Pancreas (tissue), 10 donors: Measurements from ENCODE around the gene GRIK1. TPM values are rescaled to one million over a fixed set of nuclear protein-coding genes. Genes with fewer than 3 reads are reported as not detected.
"Not testable (repeated sequence)": the region's sequence is repeated elsewhere in the genome, so short reads cannot be mapped to it uniquely, and the experiment has no call there.

Experiments
- ATAC-seq, 4 donors: fragments of 200-7000 bp; cut with Tn5 transposase; one replicate each; pipeline versions ENCODE4 v1.8.0 to v1.9.1; 2020; ENCODE audit warnings: mild to moderate bottlenecking in 4 of 4, moderate library complexity in 4 of 4
- DNase-seq, 6 donors: peaks; one replicate each; pipeline ENCODE4 v3.0.0-alpha.2; 2020
- FAIRE-seq: peaks from 2 replicates; lab custom pipeline; 2012; peaks lifted over from hg19 to GRCh38; lab: Jason Lieb, UNC
- H3K27ac ChIP-seq, 4 donors: fragments of 200-600 bp; sonication (generic); 1 replicate in 3 of 4; 2 replicates in 1 of 4; pipeline versions ENCODE4 v1.5.0 to v1.8.0; 2020
- H3K27me3 ChIP-seq, 4 donors: fragments of 200-600 bp; one replicate each; pipeline ENCODE4 v1.8.0; 2021
- H3K36me3 ChIP-seq, 3 donors: fragments of 200-600 bp; sonication (generic) in 1 of 3; one replicate each; pipeline versions ENCODE4 v1.5.0 to v1.8.0; 2020 to 2021
- H3K4me1 ChIP-seq, 3 donors: fragments of 200-600 bp; one replicate each; pipeline ENCODE4 v1.8.0; 2021
- H3K4me3 ChIP-seq, 4 donors: fragments of 200-600 bp; sonication (generic) in 2 of 4; one replicate each; pipeline versions ENCODE4 v1.5.0 to v1.8.0; 2020 to 2021
- H3K9me3 ChIP-seq, 4 donors: fragments of 200-600 bp; one replicate each; pipeline ENCODE4 v1.8.0; 2021
- WGBS, 2 donors: extraction: QIAGEN DNeasy Blood & Tissue Kit; methylation state at CpG; one replicate each; pipeline ENCODE4 v1.1.7; 2013; 5-methylcytosine and 5-hydroxymethylcytosine counted together
- intact Hi-C, 3 donors: fragments of 100-400 bp; cut with DNase I; formaldehyde crosslinking; loops; one replicate each; pipeline versions ENCODE4 v1.11.1 to v1.14.2; 2022
- polyA plus RNA-seq, 2 donors: library from polyadenylated mRNA; stranded (reverse); fragments of 200-250 nt; gene quantifications; one replicate each; pipeline ENCODE4 v1.2.3, GENCODE V29; 2013
- total RNA-seq, 6 donors: library from RNA; stranded (reverse); fragmentation: NEBNext Ultra II Directional in 4 of 6; extraction: Animal tissue kit (Norgen Biotek cat#: 25700) in 4 of 6; gene quantifications; one replicate each; pipeline versions ENCODE4 v1.2.1 to v1.2.4, GENCODE V29; 2021 to 2023
- TF ChIP-seq, protein P1 (sequence below), 4 donors: fragments of 200-600 bp; sonication (generic) in 3 of 4; IDR thresholded peaks; one replicate each; pipeline versions ENCODE4 v1.5.0 to v1.8.0; 2021; ENCODE audit warnings: antibody characterized with exemption in 4 of 4
- donor health status: healthy with polysubstance abuse.
- donor health status: DM: no; HTN: no; CAD: no; lungs with moderate emphysema.
- donor health status: DM: no; HTN: no; CAD: no.
- donor health status: control.
- donor health status: control.
- donor health status: Bipolar disorder and iron deficiency.
- donor health status: DM: yes; HTN: yes; CAD: no.
- donor health status: DM: no; HTN: no; CAD: no.
- donor health status: DM: no; HTN: no; CAD: no.
- donor health status: DM: yes; HTN: yes; CAD: no.

Gene GRIK1
- total and polyA plus RNA-seq, 8 donors, result 0.02 to 0.09 (median 0.08) TPM; not detected in 5

DNA sequence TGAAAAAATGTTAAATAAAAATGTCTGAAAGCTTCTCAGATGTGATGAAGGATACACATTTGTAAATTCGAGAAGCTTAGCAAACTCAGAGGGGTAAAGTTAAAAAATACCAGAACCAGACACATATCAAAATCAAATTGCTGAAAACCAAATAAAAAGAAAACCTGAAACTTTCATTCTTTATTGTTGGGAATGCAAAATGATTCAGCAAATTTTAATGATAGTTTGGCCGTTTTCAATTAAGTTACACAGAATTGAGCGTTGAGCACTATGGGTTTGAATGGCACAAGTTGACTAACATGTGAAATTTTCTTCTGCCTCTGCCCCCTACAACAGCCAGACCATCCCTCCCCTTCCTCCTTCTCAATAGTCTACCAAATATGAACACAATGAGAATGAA, 33.5 kb upstream of the GRIK1 start:
- TF ChIP-seq, protein P1, sequence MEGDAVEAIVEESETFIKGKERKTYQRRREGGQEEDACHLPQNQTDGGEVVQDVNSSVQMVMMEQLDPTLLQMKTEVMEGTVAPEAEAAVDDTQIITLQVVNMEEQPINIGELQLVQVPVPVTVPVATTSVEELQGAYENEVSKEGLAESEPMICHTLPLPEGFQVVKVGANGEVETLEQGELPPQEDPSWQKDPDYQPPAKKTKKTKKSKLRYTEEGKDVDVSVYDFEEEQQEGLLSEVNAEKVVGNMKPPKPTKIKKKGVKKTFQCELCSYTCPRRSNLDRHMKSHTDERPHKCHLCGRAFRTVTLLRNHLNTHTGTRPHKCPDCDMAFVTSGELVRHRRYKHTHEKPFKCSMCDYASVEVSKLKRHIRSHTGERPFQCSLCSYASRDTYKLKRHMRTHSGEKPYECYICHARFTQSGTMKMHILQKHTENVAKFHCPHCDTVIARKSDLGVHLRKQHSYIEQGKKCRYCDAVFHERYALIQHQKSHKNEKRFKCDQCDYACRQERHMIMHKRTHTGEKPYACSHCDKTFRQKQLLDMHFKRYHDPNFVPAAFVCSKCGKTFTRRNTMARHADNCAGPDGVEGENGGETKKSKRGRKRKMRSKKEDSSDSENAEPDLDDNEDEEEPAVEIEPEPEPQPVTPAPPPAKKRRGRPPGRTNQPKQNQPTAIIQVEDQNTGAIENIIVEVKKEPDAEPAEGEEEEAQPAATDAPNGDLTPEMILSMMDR (IDR thresholded peaks at IDR 0.05), result no peak
- Histone ChIP-seq H3K4me3 (no peak overlapping the region), H3K27ac (no peak overlapping the region), H3K36me3 (no peaks in the 10 kb centered on the region), H3K4me1 (no peaks in the 10 kb centered on the region), H3K9me3 (no peaks in the 10 kb centered on the region), H3K27me3 (no peaks in the 10 kb centered on the region)
- intact Hi-C loops, result no loop called here
- ATAC-seq (no peak), FAIRE-seq (no peak), DNase-seq (no peak)
- 63 to 80% methylated on average over 3 of the region's 3 CpGs for WGBS, 2 donors

DNA sequence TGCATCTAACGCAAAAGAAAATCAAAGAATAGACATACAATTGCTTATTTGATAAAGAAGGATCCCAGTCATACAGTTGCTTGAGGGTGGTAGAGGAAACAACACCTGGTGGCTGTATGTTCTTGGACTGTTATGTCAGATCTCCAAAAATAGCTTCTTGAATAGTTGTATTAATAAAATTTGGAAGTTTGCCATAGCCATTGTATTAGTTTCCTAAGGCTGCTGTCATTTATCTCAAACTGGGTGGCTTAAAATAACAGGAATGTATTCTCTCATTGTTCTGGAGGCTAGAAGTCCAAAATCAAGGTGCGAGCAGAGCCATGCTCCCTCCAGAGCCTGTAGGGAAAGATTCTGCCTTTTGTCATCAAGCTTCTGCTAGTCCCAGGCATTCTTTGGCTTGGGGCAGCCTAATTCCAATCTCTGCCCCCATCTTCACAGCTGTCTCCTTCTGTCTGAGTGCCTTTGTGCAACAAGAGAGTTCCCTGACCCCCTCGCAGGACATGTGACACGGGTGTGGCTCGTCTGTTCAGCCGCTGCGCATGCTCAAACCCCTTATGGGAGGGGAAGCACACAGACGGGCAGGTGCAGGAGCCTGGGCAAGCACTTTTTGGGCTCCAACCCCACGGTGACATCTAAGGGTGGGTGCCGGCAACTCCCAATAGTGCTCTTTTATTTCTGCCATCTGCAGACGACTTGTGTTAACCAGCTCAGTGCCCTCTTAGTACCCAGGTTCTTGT, 21.7 kb upstream of the GRIK1 start:
- Histone ChIP-seq H3K27me3 (no peaks in the 10 kb centered on the region), H3K9me3 (no peaks in the 10 kb centered on the region), H3K27ac (no peak overlapping the region), H3K4me1 (no peaks in the 10 kb centered on the region), H3K4me3 (no peak overlapping the region), H3K36me3 (no peaks in the 10 kb centered on the region)
- WGBS, 2 donors, result 74 to 82% methylated on average over 11 of the region's 11 CpGs
- no peak for FAIRE-seq
- intact Hi-C loops, result no loop called here
- peak in 1 of 6 donors; percentile 36 for DNase-seq
- ATAC-seq, result no peak
- TF ChIP-seq, protein P1 (IDR thresholded peaks at IDR 0.05), result no peak

DNA sequence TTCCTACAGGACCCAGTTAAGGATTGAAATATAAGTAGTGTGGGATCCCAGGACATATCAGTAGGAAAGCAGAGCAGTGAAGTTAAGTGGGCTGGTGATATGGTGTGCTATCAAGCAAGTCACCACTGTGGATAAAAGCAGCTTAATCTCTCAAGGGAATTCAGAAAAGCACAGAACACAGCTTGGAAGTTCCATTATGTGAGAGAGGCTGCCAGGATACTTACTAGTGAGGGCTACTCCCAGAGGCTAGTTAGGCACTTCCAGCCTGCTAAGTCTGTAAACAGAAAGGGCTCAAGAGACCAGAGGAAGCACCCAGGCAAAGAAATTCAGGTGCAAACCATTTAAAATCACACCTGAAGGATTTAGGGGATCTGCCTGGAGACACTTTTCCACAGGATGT, 18.8 kb upstream of the GRIK1 start:
- Histone ChIP-seq H3K27ac (no peak overlapping the region), H3K36me3 (no peaks in the 10 kb centered on the region), H3K4me1 (no peaks in the 10 kb centered on the region), H3K9me3 (no peaks in the 10 kb centered on the region), H3K4me3 (no peak overlapping the region), H3K27me3 (no peaks in the 10 kb centered on the region)
- FAIRE-seq (no peak), DNase-seq (no peak), ATAC-seq (peak in 1 of 4 donors; percentile 36)
- intact Hi-C loops, result no loop called here
- TF ChIP-seq, protein P1 (IDR thresholded peaks at IDR 0.05), result no peak

DNA sequence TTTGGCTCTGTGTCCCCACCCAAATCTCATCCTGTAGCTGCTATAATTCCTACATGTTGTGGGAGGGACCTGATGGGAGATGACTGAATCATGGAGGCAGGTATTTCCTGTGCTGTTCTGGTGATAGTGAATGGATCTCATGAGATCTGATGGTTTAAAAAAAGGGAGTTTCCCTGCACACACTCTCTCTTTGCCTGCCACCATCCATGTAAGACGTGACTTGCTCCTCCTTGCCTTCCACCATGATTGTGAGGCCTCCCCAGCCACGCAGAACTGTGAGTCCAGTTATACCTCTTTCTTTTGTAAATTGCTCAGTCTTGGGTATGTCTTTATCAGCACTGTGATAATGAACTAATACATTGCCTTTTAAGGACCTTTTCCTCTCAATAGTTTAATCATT, 18.2 kb upstream of the GRIK1 start:
- DNase-seq, intact Hi-C loops, H3K9me3 ChIP-seq, FAIRE-seq, H3K4me1 ChIP-seq, H3K27ac ChIP-seq, H3K4me3 ChIP-seq, H3K36me3 ChIP-seq, H3K27me3 ChIP-seq, ATAC-seq: not testable (repeated sequence)
- WGBS, 2 donors, result 50 to 71% methylated on average over 2 of the region's 2 CpGs

DNA sequence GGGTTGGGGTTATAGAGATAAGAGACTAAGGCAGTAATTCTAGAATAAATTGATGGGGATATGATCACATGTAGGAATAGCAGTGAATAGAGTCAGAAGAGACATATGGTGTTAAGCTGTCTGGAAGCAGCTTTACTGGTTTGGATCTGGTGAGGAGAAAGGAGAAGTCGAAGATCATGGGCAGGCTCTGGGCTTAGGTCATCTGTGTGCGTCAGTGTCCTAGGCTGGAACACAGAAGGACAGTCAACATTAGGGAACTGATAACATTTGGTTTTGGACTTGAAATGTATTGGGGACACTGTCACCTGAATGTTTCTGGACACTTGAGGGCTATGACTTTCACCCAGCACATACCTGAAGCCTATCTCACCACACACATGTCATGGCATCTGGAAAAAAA, 13.9 kb upstream of the GRIK1 start:
- ATAC-seq (no peak), FAIRE-seq (no peak), DNase-seq (no peak)
- Histone ChIP-seq H3K27ac (no peak overlapping the region), H3K36me3 (no peaks in the 10 kb centered on the region), H3K4me1 (no peaks in the 10 kb centered on the region), H3K27me3 (peaks cover 0 to 3% (median 0%) of the 10 kb centered on the region in 4 donors), H3K4me3 (no peak overlapping the region), H3K9me3 (no peaks in the 10 kb centered on the region)
- intact Hi-C loops, result no loop called here
- 87 to 89% methylated on average over 2 of the region's 2 CpGs for WGBS, 2 donors
- TF ChIP-seq, protein P1 (IDR thresholded peaks at IDR 0.05), result no peak
